Measurements from ENCODE around the gene MYL3. TPM values are rescaled to one million over a fixed set of nuclear protein-coding genes. Genes with fewer than 3 reads are reported as not detected.
"Not testable (repeated sequence)": the region's sequence is repeated elsewhere in the genome, so short reads cannot be mapped to it uniquely, and the experiment has no call there.

Gene MYL3
- total RNA-seq (not detected), polyA plus RNA-seq (not detected)

DNA sequence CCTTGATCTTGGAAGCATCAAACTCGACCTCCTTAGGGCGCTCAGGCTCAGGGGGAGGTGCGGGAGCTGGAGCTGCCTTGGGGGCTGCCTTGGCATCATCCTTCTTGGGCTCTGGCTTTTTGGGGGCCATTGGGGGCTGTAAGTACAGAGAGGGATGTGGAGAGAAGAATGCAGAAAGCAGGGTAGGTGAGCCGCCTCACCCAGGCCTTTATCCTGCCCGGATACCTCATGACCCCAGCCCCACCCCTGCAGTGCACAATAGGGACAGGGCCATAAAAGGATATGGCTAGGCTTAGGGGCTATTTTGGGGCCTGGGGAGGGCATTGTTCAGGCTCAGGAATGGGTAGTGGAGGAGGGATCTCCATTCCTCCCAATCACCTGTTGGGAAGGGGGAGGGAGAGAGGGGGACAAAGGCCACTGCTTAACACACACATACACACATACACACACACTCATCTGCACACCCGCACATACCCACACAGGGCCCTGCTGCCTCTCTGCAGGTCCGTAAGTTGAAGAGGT, at the start of gene MYL3:
TSS of gene MYL3 (minus strand) at position 184 of the 522 bp plus-strand sequence. CDS start at position 130, 54 bp downstream.
- DNase-seq (no peak), ATAC-seq (ENCODE audit: low read depth in 2 of 2) (no peak)
- H3K4me1 ChIP-seq (ENCODE audit: control insufficient read depth, insufficient read depth, low read length, poor library complexity, severe bottlenecking), result no peaks in the 10 kb centered on the region
- no peaks in the 10 kb centered on the region for H3K9me3 ChIP-seq (ENCODE audit: control insufficient read depth in 2 of 2, low read length in 2 of 2)
- H3K36me3 ChIP-seq (ENCODE audit: control insufficient read depth, insufficient read depth, low read length), result no peaks in the 10 kb centered on the region
- no peaks in the 10 kb centered on the region for H3K27me3 ChIP-seq (ENCODE audit: control insufficient read depth, insufficient read depth, low read length)
- no peak within 1 kb of the TSS for H3K4me3 ChIP-seq (ENCODE audit: low read depth, low read length)
- Mint-ChIP-seq H3K36me3 (no peaks in the 10 kb centered on the region), H3K27ac (peak within 1 kb of the TSS in 1 of 3 donors; percentile 65), H3K4me3 (no peak within 1 kb of the TSS), H3K27me3 (no peaks in the 10 kb centered on the region), H3K9me3 (no peaks in the 10 kb centered on the region), H3K4me1 (no peaks in the 10 kb centered on the region)
- H3K27ac ChIP-seq (ENCODE audit: insufficient read depth, low read length, poor library complexity, severe bottlenecking), result no peak within 1 kb of the TSS

DNA sequence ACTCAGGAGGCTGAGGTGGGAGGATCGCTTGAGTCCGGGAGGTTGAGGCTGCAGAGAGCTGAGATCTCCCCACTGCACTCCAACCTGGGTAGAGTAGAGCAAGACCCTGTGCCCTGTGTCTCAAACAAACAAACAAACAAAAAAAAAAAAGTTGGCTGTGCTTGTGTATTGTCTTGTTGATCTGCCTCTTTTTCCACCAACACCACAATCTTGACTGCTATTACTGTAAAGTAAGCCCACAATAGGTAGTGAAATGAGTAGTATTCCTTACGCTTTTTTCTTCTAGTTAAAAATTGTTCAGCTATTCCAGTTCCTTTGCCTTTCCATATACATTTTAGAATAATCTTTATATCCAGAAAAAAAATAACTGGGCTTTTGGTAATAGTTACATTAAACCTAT, 49.7 kb upstream of the MYL3 start:
- Histone ChIP-seq H3K27me3 (ENCODE audit: control insufficient read depth, insufficient read depth, low read length) (no peaks in the 10 kb centered on the region), H3K9me3 (ENCODE audit: control insufficient read depth in 2 of 2, low read length in 2 of 2) (no peaks in the 10 kb centered on the region), H3K27ac (ENCODE audit: insufficient read depth, low read length, poor library complexity, severe bottlenecking) (no peak overlapping the region), H3K4me3 (ENCODE audit: low read depth, low read length) (no peak overlapping the region), H3K4me1 (ENCODE audit: control insufficient read depth, insufficient read depth, low read length, poor library complexity, severe bottlenecking) (peaks cover 8% of the 10 kb centered on the region), H3K36me3 (ENCODE audit: control insufficient read depth, insufficient read depth, low read length) (peaks cover 9% of the 10 kb centered on the region)
- H3K4me1 Mint-ChIP-seq, result peaks cover 7 to 16% (median 13%) of the 10 kb centered on the region in 4 donors
- H3K4me3 Mint-ChIP-seq, result no peak overlapping the region
- DNase-seq (no peak), ATAC-seq (ENCODE audit: low read depth in 2 of 2) (no peak)
- no peak overlapping the region for H3K27ac Mint-ChIP-seq
- H3K9me3 Mint-ChIP-seq, result peaks cover 0 to 2% (median 0%) of the 10 kb centered on the region in 7 donors
- H3K27me3 Mint-ChIP-seq, result no peaks in the 10 kb centered on the region
- peaks cover 10% of the 10 kb centered on the region for H3K36me3 Mint-ChIP-seq

DNA sequence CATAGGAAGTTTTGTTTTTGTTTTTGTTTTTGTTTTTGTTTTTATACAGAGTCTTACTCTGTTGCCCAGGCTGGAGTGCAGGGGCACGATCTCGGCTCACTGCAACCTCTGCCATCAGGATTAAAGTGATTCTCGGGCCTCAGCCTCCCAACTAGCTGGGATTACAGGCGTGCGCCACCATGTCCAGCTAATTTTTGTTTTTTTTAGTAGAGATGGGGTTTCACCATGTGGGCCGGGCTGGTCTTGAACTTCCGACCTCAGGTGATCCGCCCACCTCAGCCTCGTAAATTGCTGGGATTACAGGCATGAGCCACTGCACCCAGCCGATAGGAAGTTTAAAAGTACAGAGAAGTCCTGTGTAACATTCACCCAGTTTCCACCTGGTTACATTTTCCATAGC, 47.7 kb upstream of the MYL3 start:
- H3K27ac ChIP-seq (ENCODE audit: insufficient read depth, low read length, poor library complexity, severe bottlenecking); H3K4me1 ChIP-seq (ENCODE audit: control insufficient read depth, insufficient read depth, low read length, poor library complexity, severe bottlenecking); H3K9me3 ChIP-seq (ENCODE audit: control insufficient read depth in 2 of 2, low read length in 2 of 2); H3K4me3 ChIP-seq (ENCODE audit: low read depth, low read length); DNase-seq; ATAC-seq (ENCODE audit: low read depth in 2 of 2); H3K36me3 Mint-ChIP-seq; H3K27me3 ChIP-seq (ENCODE audit: control insufficient read depth, insufficient read depth, low read length); H3K27ac Mint-ChIP-seq; H3K9me3 Mint-ChIP-seq; H3K36me3 ChIP-seq (ENCODE audit: control insufficient read depth, insufficient read depth, low read length); H3K27me3 Mint-ChIP-seq; H3K4me3 Mint-ChIP-seq: not testable (repeated sequence)
- peaks cover 7 to 16% (median 11%) of the 10 kb centered on the region in 4 donors for H3K4me1 Mint-ChIP-seq

DNA sequence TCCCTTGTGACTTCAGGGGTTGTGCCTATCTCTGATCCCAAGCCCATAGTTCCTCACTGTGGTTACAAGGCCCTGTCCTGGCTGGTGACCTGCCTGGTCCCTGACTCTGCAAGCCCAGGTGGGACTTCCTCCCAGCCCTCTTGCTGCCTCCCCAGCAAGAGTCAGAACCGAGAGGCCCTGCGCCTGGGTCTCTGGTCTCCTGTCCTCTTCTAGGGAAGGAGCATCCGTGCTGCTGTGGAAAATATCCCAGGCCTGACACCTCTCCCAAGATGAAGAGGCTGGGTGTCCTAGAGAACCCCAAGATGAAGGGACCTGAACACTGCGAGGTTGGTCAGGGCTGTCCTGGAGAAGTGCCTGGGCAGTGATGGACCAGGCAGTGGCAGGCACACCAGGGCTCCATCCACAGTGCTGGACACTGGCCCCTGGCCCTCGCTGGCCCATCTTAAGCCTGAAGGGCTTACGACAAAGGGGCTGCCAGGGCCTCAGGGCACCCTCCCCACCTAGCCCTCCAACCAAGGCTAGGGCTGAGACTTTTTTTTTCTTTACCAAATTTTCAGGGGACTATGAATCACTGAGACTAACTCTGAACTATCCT, 47.0 kb upstream of the MYL3 start:
- Histone ChIP-seq H3K4me1 (ENCODE audit: control insufficient read depth, insufficient read depth, low read length, poor library complexity, severe bottlenecking) (peaks cover 8% of the 10 kb centered on the region), H3K27me3 (ENCODE audit: control insufficient read depth, insufficient read depth, low read length) (no peaks in the 10 kb centered on the region), H3K36me3 (ENCODE audit: control insufficient read depth, insufficient read depth, low read length) (no peaks in the 10 kb centered on the region), H3K4me3 (ENCODE audit: low read depth, low read length) (no peak overlapping the region), H3K9me3 (ENCODE audit: control insufficient read depth in 2 of 2, low read length in 2 of 2) (no peaks in the 10 kb centered on the region), H3K27ac (ENCODE audit: insufficient read depth, low read length, poor library complexity, severe bottlenecking) (no peak overlapping the region)
- no peak overlapping the region for H3K4me3 Mint-ChIP-seq
- peaks cover 7 to 16% (median 10%) of the 10 kb centered on the region in 4 donors for H3K4me1 Mint-ChIP-seq
- peaks cover 0 to 2% (median 0%) of the 10 kb centered on the region in 7 donors for H3K9me3 Mint-ChIP-seq
- no peak for ATAC-seq (ENCODE audit: low read depth in 2 of 2)
- H3K27me3 Mint-ChIP-seq, result no peaks in the 10 kb centered on the region
- no peak for DNase-seq
- no peaks in the 10 kb centered on the region for H3K36me3 Mint-ChIP-seq
- no peak overlapping the region for H3K27ac Mint-ChIP-seq

DNA sequence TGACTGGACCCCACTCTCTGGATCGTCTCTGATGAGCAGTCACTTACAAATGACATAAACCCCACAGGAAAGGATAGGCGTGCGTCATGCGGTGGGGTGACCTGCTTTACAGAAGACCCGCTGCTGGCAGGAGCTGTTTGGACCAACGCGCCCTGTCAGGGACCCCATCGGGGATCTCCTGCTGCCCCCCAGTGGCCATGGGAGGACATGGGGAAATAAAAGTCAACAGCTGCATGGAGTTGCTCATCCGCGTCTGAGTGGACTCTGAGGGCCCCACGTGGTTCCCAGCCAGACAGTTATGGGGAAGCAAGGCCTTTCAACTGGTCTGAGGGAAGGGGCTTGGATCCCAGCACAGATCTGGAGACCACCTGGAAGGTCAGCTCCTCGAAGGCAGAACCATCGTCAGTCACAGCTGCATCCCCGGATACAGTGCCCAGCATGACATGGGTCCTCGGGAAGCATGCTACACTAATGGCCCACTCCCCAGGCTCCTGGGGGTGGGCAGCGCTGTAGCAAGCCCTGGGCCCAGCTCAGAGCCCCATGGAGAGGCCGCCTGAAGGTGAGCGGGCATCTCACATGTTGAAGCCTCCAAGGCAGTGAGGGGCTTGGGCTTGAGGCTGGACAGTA, 46.4 kb upstream of the MYL3 start:
- Histone ChIP-seq H3K4me3 (ENCODE audit: low read depth, low read length) (no peak overlapping the region), H3K9me3 (ENCODE audit: control insufficient read depth in 2 of 2, low read length in 2 of 2) (no peaks in the 10 kb centered on the region), H3K27me3 (ENCODE audit: control insufficient read depth, insufficient read depth, low read length) (no peaks in the 10 kb centered on the region), H3K4me1 (ENCODE audit: control insufficient read depth, insufficient read depth, low read length, poor library complexity, severe bottlenecking) (peaks cover 8% of the 10 kb centered on the region), H3K27ac (ENCODE audit: insufficient read depth, low read length, poor library complexity, severe bottlenecking) (no peak overlapping the region), H3K36me3 (ENCODE audit: control insufficient read depth, insufficient read depth, low read length) (no peaks in the 10 kb centered on the region)
- Mint-ChIP-seq H3K4me1 (peaks cover 4 to 16% (median 10%) of the 10 kb centered on the region in 4 donors), H3K4me3 (no peak overlapping the region), H3K27ac (no peak overlapping the region), H3K9me3 (peaks cover 0 to 2% (median 0%) of the 10 kb centered on the region in 7 donors), H3K27me3 (no peaks in the 10 kb centered on the region), H3K36me3 (no peaks in the 10 kb centered on the region)
- ATAC-seq (ENCODE audit: low read depth in 2 of 2) (peak; percentile 69 to 73), DNase-seq (peak; percentile 53 to 70 (median 67))

DNA sequence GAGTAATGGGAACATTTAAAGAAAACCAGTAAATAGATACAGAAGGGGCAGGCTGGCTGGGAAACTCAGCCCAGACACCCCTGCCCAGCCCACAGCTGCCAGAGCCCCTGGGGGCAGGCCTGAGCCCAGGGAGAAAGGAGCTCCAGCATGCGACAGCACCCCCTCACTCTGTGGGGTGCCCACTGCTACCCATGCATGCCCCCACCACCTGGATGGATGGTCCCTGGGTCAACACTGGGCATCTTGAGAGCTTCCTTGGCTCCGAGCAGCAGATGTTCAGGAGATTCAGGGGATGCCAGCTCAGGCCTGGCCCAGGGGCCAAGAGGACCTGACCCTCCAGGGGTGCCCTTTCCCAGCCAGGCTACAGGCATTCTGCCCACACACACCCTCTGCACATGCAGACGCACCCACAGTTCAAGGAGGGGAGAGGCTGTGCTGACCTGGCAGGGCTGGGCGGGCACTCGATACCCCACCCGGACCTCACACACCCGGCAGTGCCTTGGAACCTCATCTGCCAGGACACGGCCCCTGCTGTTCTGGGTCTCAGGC, 45.8 kb upstream of the MYL3 start:
- Mint-ChIP-seq H3K4me3 (no peak overlapping the region), H3K9me3 (peaks cover 0 to 2% (median 0%) of the 10 kb centered on the region in 7 donors), H3K27ac (no peak overlapping the region), H3K4me1 (peaks cover 4 to 14% (median 9%) of the 10 kb centered on the region in 4 donors), H3K27me3 (no peaks in the 10 kb centered on the region), H3K36me3 (no peaks in the 10 kb centered on the region)
- ATAC-seq (ENCODE audit: low read depth in 2 of 2), result no peak
- Histone ChIP-seq H3K27me3 (ENCODE audit: control insufficient read depth, insufficient read depth, low read length) (no peaks in the 10 kb centered on the region), H3K36me3 (ENCODE audit: control insufficient read depth, insufficient read depth, low read length) (no peaks in the 10 kb centered on the region), H3K9me3 (ENCODE audit: control insufficient read depth in 2 of 2, low read length in 2 of 2) (no peaks in the 10 kb centered on the region), H3K27ac (ENCODE audit: insufficient read depth, low read length, poor library complexity, severe bottlenecking) (no peak overlapping the region), H3K4me1 (ENCODE audit: control insufficient read depth, insufficient read depth, low read length, poor library complexity, severe bottlenecking) (peaks cover 8% of the 10 kb centered on the region), H3K4me3 (ENCODE audit: low read depth, low read length) (no peak overlapping the region)
- DNase-seq, result no peak

DNA sequence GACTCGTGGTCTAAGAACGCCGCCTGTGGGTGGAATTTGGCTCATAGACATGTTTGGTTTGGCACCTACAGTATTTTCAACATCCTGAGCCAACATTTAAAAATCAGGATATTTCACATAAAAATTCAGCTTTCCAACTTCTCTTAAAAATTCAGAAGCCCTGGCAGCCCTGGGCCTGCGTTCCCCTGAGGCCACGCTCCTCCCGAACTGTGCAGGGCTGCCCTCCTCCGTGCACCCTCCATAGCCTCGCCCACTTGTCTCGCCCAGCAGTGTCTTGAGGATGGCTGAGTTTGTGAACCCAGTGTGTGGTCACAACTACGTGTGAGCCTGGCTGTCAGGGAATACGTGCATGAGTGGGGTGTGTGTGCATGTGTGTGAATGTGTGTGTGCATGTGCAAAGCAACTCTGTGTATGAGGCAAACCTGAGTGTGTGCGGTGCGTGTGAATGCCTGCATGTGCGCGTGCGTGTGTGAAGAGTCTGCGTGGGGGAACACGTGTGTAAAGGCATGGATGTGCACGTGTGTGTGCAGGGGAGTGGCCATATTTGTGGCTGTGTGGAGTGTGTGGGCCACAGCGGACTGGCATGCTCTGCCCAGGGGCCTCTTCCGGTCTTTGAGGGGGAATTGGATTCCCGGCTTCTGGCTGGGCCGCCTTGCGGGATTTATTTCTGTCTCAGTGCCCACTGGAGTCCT, 45.2 kb upstream of the MYL3 start:
- no peaks in the 10 kb centered on the region for H3K36me3 ChIP-seq (ENCODE audit: control insufficient read depth, insufficient read depth, low read length)

More for the DNA sequence above, 45.2 kb upstream of the MYL3 start:
- no peaks in the 10 kb centered on the region for H3K36me3 Mint-ChIP-seq
- no peak overlapping the region for H3K27ac Mint-ChIP-seq
- H3K4me1 Mint-ChIP-seq, result peaks cover 4 to 8% (median 6%) of the 10 kb centered on the region in 4 donors
- H3K4me3 Mint-ChIP-seq, result no peak overlapping the region
- Histone ChIP-seq H3K27me3 (ENCODE audit: control insufficient read depth, insufficient read depth, low read length) (no peaks in the 10 kb centered on the region), H3K4me3 (ENCODE audit: low read depth, low read length) (no peak overlapping the region), H3K27ac (ENCODE audit: insufficient read depth, low read length, poor library complexity, severe bottlenecking) (no peak overlapping the region), H3K9me3 (ENCODE audit: control insufficient read depth in 2 of 2, low read length in 2 of 2) (no peaks in the 10 kb centered on the region), H3K4me1 (ENCODE audit: control insufficient read depth, insufficient read depth, low read length, poor library complexity, severe bottlenecking) (peaks cover 8% of the 10 kb centered on the region)
- H3K27me3 Mint-ChIP-seq, result no peaks in the 10 kb centered on the region
- DNase-seq, result no peak
- no peak for ATAC-seq (ENCODE audit: low read depth in 2 of 2)
- H3K9me3 Mint-ChIP-seq, result peaks cover 0 to 1% (median 0%) of the 10 kb centered on the region in 7 donors
